ENCODE results near the gene NBEAL1.
"Not testable (repeated sequence)": the region's sequence is repeated elsewhere in the genome, so short reads cannot be mapped to it uniquely, and the experiment has no call there.

Gene NBEAL1

DNA sequence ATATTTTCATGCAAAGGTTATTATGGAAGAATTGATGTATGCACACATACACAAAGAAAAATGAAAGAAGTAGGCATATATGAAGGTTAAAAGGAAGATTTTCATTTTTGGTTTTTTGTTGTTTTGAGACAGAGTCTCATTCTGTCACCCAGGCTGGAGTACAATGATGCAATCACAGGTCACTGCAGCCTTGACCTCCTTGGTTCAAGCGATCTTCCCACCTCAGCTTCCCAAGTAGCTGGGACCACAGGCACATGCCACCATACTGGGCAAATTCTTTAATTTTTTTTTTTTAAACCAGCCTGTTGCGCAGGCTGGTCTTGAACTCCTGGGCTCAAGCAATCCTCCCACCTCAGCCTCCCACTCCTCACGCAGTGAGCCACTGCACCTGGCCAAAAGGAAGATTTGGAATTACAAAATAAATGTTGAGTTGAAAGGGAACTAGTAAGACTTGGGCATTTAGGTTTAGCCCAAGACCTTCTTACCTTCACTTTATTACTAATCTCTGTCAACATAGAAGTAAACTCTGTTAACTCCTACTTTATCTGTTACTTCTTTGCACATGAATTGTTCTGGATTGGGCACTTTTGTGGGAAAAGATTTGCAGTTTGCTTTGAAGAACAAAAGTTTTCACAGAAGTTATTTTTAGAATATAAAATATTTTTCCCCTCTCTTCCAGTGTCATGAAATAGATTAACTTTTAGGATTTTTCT, 31.7 kb upstream of the NBEAL1 start:
- Histone ChIP-seq H2BK15ac (ENCODE audit: low read length) (no peak overlapping the region), H3K9me3 (replicated peaks in 1 of 2; ENCODE audit: control insufficient read depth in 2 of 2, insufficient read depth in 1 of 2, low read depth in 1 of 2, low read length in 2 of 2) (peaks cover 3 to 8% of the 10 kb centered on the region in 2 donors), H3K36me3 (replicated peaks in 1 of 2; ENCODE audit: control insufficient read depth in 2 of 2, insufficient read depth in 2 of 2, low read length in 2 of 2) (peaks cover 1 to 30% of the 10 kb centered on the region in 2 donors), H3K18ac (ENCODE audit: low read length) (no peak overlapping the region), H2BK12ac (ENCODE audit: low read length) (no peak overlapping the region), H3K23ac (ENCODE audit: low read depth, low read length, poor library complexity) (no peak overlapping the region), H3K4me2 (ENCODE audit: insufficient read depth, low read length, poor library complexity, severe bottlenecking) (no peak overlapping the region), H2AFZ (ENCODE audit: low read length) (no peak overlapping the region), H3K79me1 (ENCODE audit: low read depth, low read length) (no peaks in the 10 kb centered on the region), H3K27ac (replicated peaks; ENCODE audit: low read length) (no peak overlapping the region), H3K4ac (ENCODE audit: low read length) (no peak overlapping the region), H4K8ac (ENCODE audit: low read depth, low read length) (no peak overlapping the region), H4K91ac (ENCODE audit: low read depth, low read length, poor library complexity) (no peak overlapping the region), H3K14ac (ENCODE audit: low read length) (no peak overlapping the region), H2AK5ac (ENCODE audit: low read depth, low read length) (no peak overlapping the region), H3K9ac (ENCODE audit: low read depth, low read length, poor library complexity) (no peak overlapping the region), H2BK120ac (ENCODE audit: low read depth, low read length) (no peak overlapping the region), H3K4me1 (ENCODE audit: control insufficient read depth in 2 of 2, insufficient read depth in 1 of 2, low read depth in 1 of 2, low read length in 2 of 2) (no peaks in the 10 kb centered on the region), H3K27me3 (ENCODE audit: control insufficient read depth in 3 of 3, insufficient read depth in 3 of 3, low read depth in 1 of 3, low read length in 3 of 3) (no peaks in the 10 kb centered on the region), H2BK5ac (ENCODE audit: low read length) (no peak overlapping the region), H3K4me3 (ENCODE audit: low read length in 2 of 2) (no peak overlapping the region)
- no peak for DNase-seq (ENCODE audit: low spot score)
- no CpG with 5 or more reads among the region's 3 CpGs for WGBS, 2 donors (ENCODE audit: extremely low coverage in 2 of 2, insufficient read length in 2 of 2, insufficient replicate concordance in 1 of 2)

DNA sequence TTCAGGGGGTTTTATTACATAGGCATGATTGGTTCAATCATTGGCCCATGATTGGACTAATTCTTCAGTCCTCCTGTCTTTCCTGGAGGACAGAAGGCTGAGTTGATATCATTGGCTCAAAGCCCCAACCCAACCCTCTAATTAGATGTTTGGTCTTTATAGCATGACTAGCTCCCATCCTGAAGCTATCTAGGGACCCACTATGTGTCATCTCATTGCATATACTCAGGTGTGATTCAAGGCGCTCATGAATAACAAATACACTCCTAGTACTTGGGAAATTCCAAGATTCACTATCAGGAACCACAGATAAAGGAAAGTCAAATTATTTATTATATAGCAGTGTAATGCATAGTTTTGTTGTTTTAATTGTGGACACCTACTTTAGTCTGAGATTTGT, 24.9 kb upstream of the NBEAL1 start:
- Histone ChIP-seq H3K36me3 (replicated peaks in 1 of 2; ENCODE audit: control insufficient read depth in 2 of 2, insufficient read depth in 2 of 2, low read length in 2 of 2) (no peaks in the 10 kb centered on the region), H3K23ac (ENCODE audit: low read depth, low read length, poor library complexity) (no peak overlapping the region), H3K4me1 (ENCODE audit: control insufficient read depth in 2 of 2, insufficient read depth in 1 of 2, low read depth in 1 of 2, low read length in 2 of 2) (no peaks in the 10 kb centered on the region), H3K79me1 (ENCODE audit: low read depth, low read length) (no peaks in the 10 kb centered on the region), H3K4me2 (ENCODE audit: insufficient read depth, low read length, poor library complexity, severe bottlenecking) (no peak overlapping the region), H3K18ac (ENCODE audit: low read length) (no peak overlapping the region), H4K8ac (ENCODE audit: low read depth, low read length) (no peak overlapping the region), H2BK5ac (ENCODE audit: low read length) (no peak overlapping the region), H4K91ac (ENCODE audit: low read depth, low read length, poor library complexity) (no peak overlapping the region), H3K4ac (ENCODE audit: low read length) (no peak overlapping the region), H3K14ac (ENCODE audit: low read length) (no peak overlapping the region), H2BK12ac (ENCODE audit: low read length) (no peak overlapping the region), H3K27me3 (ENCODE audit: control insufficient read depth in 3 of 3, insufficient read depth in 3 of 3, low read depth in 1 of 3, low read length in 3 of 3) (no peaks in the 10 kb centered on the region), H2AFZ (ENCODE audit: low read length) (no peak overlapping the region), H2BK120ac (ENCODE audit: low read depth, low read length) (no peak overlapping the region), H3K9ac (ENCODE audit: low read depth, low read length, poor library complexity) (no peak overlapping the region), H3K4me3 (ENCODE audit: low read length in 2 of 2) (no peak overlapping the region), H2BK15ac (ENCODE audit: low read length) (no peak overlapping the region), H3K9me3 (replicated peaks in 1 of 2; ENCODE audit: control insufficient read depth in 2 of 2, insufficient read depth in 1 of 2, low read depth in 1 of 2, low read length in 2 of 2) (no peaks in the 10 kb centered on the region), H3K27ac (replicated peaks; ENCODE audit: low read length) (no peak overlapping the region), H2AK5ac (ENCODE audit: low read depth, low read length) (no peak overlapping the region)
- WGBS, 2 donors (ENCODE audit: extremely low coverage in 2 of 2, insufficient read length in 2 of 2, insufficient replicate concordance in 1 of 2), result no CpG with 5 or more reads among the region's 1 CpG
- DNase-seq (ENCODE audit: low spot score), result no peak

GRCh38 chr2:202990501-202990900, 24.2 kb upstream of the NBEAL1 start:
- Histone ChIP-seq H4K8ac (ENCODE audit: low read depth, low read length) (no peak overlapping the region), H3K9ac (ENCODE audit: low read depth, low read length, poor library complexity) (no peak overlapping the region), H3K4me2 (ENCODE audit: insufficient read depth, low read length, poor library complexity, severe bottlenecking) (no peak overlapping the region), H2AK5ac (ENCODE audit: low read depth, low read length) (no peak overlapping the region), H3K27ac (replicated peaks; ENCODE audit: low read length) (no peak overlapping the region), H3K9me3 (replicated peaks in 1 of 2; ENCODE audit: control insufficient read depth in 2 of 2, insufficient read depth in 1 of 2, low read depth in 1 of 2, low read length in 2 of 2) (no peaks in the 10 kb centered on the region), H4K91ac (ENCODE audit: low read depth, low read length, poor library complexity) (no peak overlapping the region), H3K4me3 (ENCODE audit: low read length in 2 of 2) (no peak overlapping the region), H2BK5ac (ENCODE audit: low read length) (no peak overlapping the region), H2BK120ac (ENCODE audit: low read depth, low read length) (no peak overlapping the region), H3K4me1 (ENCODE audit: control insufficient read depth in 2 of 2, insufficient read depth in 1 of 2, low read depth in 1 of 2, low read length in 2 of 2) (no peaks in the 10 kb centered on the region), H2BK15ac (ENCODE audit: low read length) (no peak overlapping the region), H2BK12ac (ENCODE audit: low read length) (no peak overlapping the region), H3K36me3 (replicated peaks in 1 of 2; ENCODE audit: control insufficient read depth in 2 of 2, insufficient read depth in 2 of 2, low read length in 2 of 2) (no peaks in the 10 kb centered on the region), H3K79me1 (ENCODE audit: low read depth, low read length) (no peaks in the 10 kb centered on the region), H3K23ac (ENCODE audit: low read depth, low read length, poor library complexity) (no peak overlapping the region), H3K4ac (ENCODE audit: low read length) (no peak overlapping the region), H2AFZ (ENCODE audit: low read length) (no peak overlapping the region), H3K14ac (ENCODE audit: low read length) (no peak overlapping the region), H3K27me3 (ENCODE audit: control insufficient read depth in 3 of 3, insufficient read depth in 3 of 3, low read depth in 1 of 3, low read length in 3 of 3) (no peaks in the 10 kb centered on the region), H3K18ac (ENCODE audit: low read length) (no peak overlapping the region)
- no CpG with 5 or more reads among the region's 3 CpGs for WGBS, 2 donors (ENCODE audit: extremely low coverage in 2 of 2, insufficient read length in 2 of 2, insufficient replicate concordance in 1 of 2)
- DNase-seq (ENCODE audit: low spot score), result no peak

DNA sequence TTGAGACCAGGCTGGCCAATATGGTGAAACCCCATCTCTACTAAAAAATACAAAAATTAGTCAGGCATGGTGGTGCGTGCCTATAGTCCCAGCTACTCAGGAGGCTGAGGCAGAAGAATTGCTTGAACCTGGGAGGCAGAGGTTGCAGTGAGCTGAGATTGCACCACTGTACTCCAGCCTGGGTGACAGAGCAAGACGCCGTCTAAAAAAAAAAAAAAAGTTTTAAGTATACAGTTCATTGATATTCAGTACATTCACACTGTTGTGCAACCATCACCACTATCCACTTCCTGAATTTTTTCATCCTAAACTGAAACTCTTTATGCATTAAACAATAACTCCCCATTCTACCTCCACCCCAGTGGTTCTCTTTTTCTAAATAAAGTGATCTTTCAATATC, 17.6 kb upstream of the NBEAL1 start:
- not testable (repeated sequence) for H3K9me3 ChIP-seq (replicated peaks in 1 of 2; ENCODE audit: control insufficient read depth in 2 of 2, insufficient read depth in 1 of 2, low read depth in 1 of 2, low read length in 2 of 2); H2BK12ac ChIP-seq (ENCODE audit: low read length); H4K8ac ChIP-seq (ENCODE audit: low read depth, low read length); H2BK15ac ChIP-seq (ENCODE audit: low read length); H2AK5ac ChIP-seq (ENCODE audit: low read depth, low read length); H3K4me3 ChIP-seq (ENCODE audit: low read length in 2 of 2); H3K79me1 ChIP-seq (ENCODE audit: low read depth, low read length); H3K4ac ChIP-seq (ENCODE audit: low read length); H3K27ac ChIP-seq (replicated peaks; ENCODE audit: low read length); H3K14ac ChIP-seq (ENCODE audit: low read length); H3K9ac ChIP-seq (ENCODE audit: low read depth, low read length, poor library complexity); H2AFZ ChIP-seq (ENCODE audit: low read length); H3K4me1 ChIP-seq (ENCODE audit: control insufficient read depth in 2 of 2, insufficient read depth in 1 of 2, low read depth in 1 of 2, low read length in 2 of 2); H2BK120ac ChIP-seq (ENCODE audit: low read depth, low read length); H3K36me3 ChIP-seq (replicated peaks in 1 of 2; ENCODE audit: control insufficient read depth in 2 of 2, insufficient read depth in 2 of 2, low read length in 2 of 2); H2BK5ac ChIP-seq (ENCODE audit: low read length); H4K91ac ChIP-seq (ENCODE audit: low read depth, low read length, poor library complexity); H3K4me2 ChIP-seq (ENCODE audit: insufficient read depth, low read length, poor library complexity, severe bottlenecking); DNase-seq (ENCODE audit: low spot score); H3K27me3 ChIP-seq (ENCODE audit: control insufficient read depth in 3 of 3, insufficient read depth in 3 of 3, low read depth in 1 of 3, low read length in 3 of 3); H3K18ac ChIP-seq (ENCODE audit: low read length); H3K23ac ChIP-seq (ENCODE audit: low read depth, low read length, poor library complexity)
- WGBS, 2 donors (ENCODE audit: extremely low coverage in 2 of 2, insufficient read length in 2 of 2, insufficient replicate concordance in 1 of 2), result no CpG with 5 or more reads among the region's 3 CpGs
